ENCODE measurements around the gene ART4. TPM values are rescaled to one million over a fixed set of nuclear protein-coding genes. Genes with fewer than 3 reads are reported as not detected.

The ART4 gene
- total RNA-seq, 1 donor from 2014 or later = not detected

- Mint-ChIP-seq H3K27me3 (peaks cover 4% of the 10 kb centered on the region), H3K4me1 (peaks cover 9% of the 10 kb centered on the region), H3K27ac (no peak overlapping the region), H3K36me3 (ENCODE audit: low read depth) (no peaks in the 10 kb centered on the region), H3K4me3 (no peak overlapping the region), H3K9me3 (no peaks in the 10 kb centered on the region)
- POLR2A ChIA-PET = no interaction called here
- no peak for DNase-seq
- CTCF ChIA-PET = interaction anchor here (1.1 kb wide), 1 partner anchor 155 kb away, joined by 4 read pairs; no protein-coding TSS in a partner anchor
- no peak for ATAC-seq (ENCODE audit: low read depth)
- TF ChIP-seq CTCF (IDR thresholded peaks at IDR 0.05) = no peak
- intact Hi-C loops (cut with micrococcal nuclease) = loop anchor here (10.0 kb wide), 1 partner anchor 684 kb away; no protein-coding TSS in a partner anchor
These were observed 2.7 kb downstream of the ART4 start for GRCh38 chr12:14840616-14841015.

GRCh38 chr12:14839262-14839661, 4.1 kb downstream of the ART4 start:
- Mint-ChIP-seq H3K27ac (no peak overlapping the region), H3K4me3 (no peak overlapping the region), H3K27me3 (peaks cover 4% of the 10 kb centered on the region), H3K4me1 (peaks cover 4% of the 10 kb centered on the region), H3K36me3 (ENCODE audit: low read depth) (no peaks in the 10 kb centered on the region), H3K9me3 (no peaks in the 10 kb centered on the region)
- intact Hi-C loops (cut with micrococcal nuclease) = no loop called here
- DNase-seq = no peak
- no peak for TF ChIP-seq CTCF (IDR thresholded peaks at IDR 0.05)
- POLR2A ChIA-PET = no interaction called here
- no peak for ATAC-seq (ENCODE audit: low read depth)
- CTCF ChIA-PET = no interaction called here

DNA sequence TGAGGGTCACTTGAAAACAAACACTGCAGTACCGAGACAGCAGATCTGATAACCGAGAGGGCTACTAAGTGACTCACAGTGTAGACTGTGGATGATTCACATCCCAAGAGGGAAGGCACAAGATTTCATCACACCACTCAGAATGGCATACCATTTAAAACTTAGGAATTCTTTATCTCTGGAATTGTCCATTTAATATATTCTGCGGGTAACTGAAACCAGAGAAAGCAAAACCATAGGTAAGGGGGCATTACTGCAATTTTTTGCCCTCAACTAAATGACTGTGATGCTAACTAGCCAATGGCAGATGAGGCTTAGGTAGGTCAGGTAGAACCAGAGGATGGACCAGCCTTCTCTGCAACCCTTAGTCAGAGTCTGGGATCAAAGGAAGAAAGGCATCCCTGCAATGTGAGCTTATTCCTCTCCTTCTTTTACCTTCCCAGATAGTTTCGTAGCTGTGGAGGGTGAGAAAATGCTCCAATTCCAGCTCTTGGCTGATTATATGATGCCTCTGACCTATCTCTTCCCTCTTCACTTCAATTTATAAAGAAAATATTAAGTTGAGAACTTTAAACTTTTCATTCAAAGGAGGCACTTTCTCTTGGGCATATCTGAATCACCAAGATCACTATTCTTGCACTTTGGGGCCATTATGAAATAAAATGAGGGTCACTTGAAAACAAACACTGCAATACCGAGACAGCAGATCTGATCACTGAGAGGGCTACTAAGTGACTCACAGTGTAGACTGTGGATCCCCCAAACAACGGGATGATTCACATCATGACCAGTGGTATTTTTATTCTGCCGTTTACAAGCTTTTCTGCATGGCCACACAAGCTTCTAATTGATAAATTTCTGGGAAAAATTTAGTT, 6.8 kb downstream of the ART4 start:
- no peak for TF ChIP-seq CTCF (IDR thresholded peaks at IDR 0.05)
- H3K4me1 Mint-ChIP-seq = peaks cover 4% of the 10 kb centered on the region
- H3K27ac Mint-ChIP-seq = no peak overlapping the region
- no peaks in the 10 kb centered on the region for H3K36me3 Mint-ChIP-seq (ENCODE audit: low read depth)
- H3K27me3 Mint-ChIP-seq = peaks cover 6% of the 10 kb centered on the region
- H3K9me3 Mint-ChIP-seq = no peaks in the 10 kb centered on the region
- CTCF ChIA-PET = no interaction called here
- ATAC-seq (ENCODE audit: low read depth) = no peak
- POLR2A ChIA-PET = no interaction called here
- no peak for DNase-seq
- intact Hi-C loops (cut with micrococcal nuclease) = no loop called here
- no peak overlapping the region for H3K4me3 Mint-ChIP-seq

GRCh38 chr12:14834509-14834908, 8.8 kb downstream of the ART4 start:
- POLR2A ChIA-PET = no interaction called here
- ATAC-seq (ENCODE audit: low read depth) (no peak), DNase-seq (no peak)
- no peak for TF ChIP-seq CTCF (IDR thresholded peaks at IDR 0.05)
- Mint-ChIP-seq H3K27me3 (peaks cover 9% of the 10 kb centered on the region), H3K4me1 (no peaks in the 10 kb centered on the region), H3K36me3 (ENCODE audit: low read depth) (no peaks in the 10 kb centered on the region), H3K9me3 (no peaks in the 10 kb centered on the region), H3K4me3 (no peak overlapping the region), H3K27ac (no peak overlapping the region)
- CTCF ChIA-PET = no interaction called here
- intact Hi-C loops (cut with micrococcal nuclease) = no loop called here

DNA sequence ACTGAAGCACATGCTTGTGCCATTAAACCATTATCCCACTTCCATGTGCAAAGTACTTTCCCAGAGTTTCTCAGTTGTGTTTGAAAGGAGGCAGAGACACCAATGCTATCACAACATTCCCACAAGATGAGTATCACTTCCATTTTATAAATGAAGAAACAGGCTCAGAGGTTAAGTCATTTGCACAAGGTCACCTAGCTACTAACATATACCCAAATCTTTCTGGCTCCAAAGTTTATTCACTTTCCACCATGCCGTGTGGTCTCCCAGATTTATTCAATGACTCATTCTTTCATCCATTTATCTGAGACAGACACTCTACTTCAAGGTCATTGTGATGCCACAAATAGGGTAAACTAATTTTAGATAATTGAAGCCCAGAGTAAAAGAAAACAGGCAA, 9.4 kb downstream of the ART4 start:
- CTCF ChIA-PET = no interaction called here
- Mint-ChIP-seq H3K9me3 (no peaks in the 10 kb centered on the region), H3K27ac (no peak overlapping the region), H3K36me3 (ENCODE audit: low read depth) (no peaks in the 10 kb centered on the region), H3K4me1 (no peaks in the 10 kb centered on the region), H3K4me3 (no peak overlapping the region), H3K27me3 (peaks cover 9% of the 10 kb centered on the region)
- TF ChIP-seq CTCF (IDR thresholded peaks at IDR 0.05) = no peak
- ATAC-seq (ENCODE audit: low read depth) (no peak), DNase-seq (no peak)
- POLR2A ChIA-PET = no interaction called here
- intact Hi-C loops (cut with micrococcal nuclease) = no loop called here
